Measurements from ENCODE around the gene TAF13.
"Not testable (repeated sequence)": the region's sequence is repeated elsewhere in the genome, so short reads cannot be mapped to it uniquely, and the experiment has no call there.

The TAF13 gene

GRCh38 chr1:109060707-109061106, 15.1 kb downstream of the TAF13 start:
- TF ChIP-seq ZFX (IDR thresholded peaks at IDR 0.05; ENCODE audit: borderline replicate concordance), result no peak
- no peak for TF ChIP-seq CTCF (IDR thresholded peaks at IDR 0.05)

DNA sequence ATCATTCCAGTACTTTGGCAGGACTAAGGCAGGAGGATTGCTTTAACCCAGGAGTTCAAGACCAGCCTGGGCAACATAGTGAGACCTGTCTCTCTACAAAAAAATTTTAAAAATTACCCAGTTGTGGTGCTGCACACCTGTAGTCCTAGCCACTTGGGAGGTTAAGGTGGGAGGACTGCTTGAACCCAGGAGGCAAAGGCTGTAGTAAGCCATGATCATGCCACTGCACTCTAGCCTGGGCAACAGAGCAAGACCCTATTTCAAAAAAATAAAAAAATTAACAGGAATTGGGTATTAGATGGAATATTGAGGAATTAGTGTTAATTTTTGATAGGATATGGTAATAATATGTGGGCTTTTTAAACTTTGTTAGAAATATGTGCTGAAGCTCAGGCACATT, 16.8 kb downstream of the TAF13 start:
- TF ChIP-seq ZFX (IDR thresholded peaks at IDR 0.05; ENCODE audit: borderline replicate concordance), result no peak
- TF ChIP-seq CTCF (IDR thresholded peaks at IDR 0.05), result no peak
- H3K27ac ChIP-seq, result no peak overlapping the region

More at GRCh38 chr1:109060707-109061106, 15.1 kb downstream of the TAF13 start:
- no peak overlapping the region for H3K27ac ChIP-seq

GRCh38 chr1:109056064-109056463, 19.7 kb downstream of the TAF13 start:
- TF ChIP-seq CTCF (IDR thresholded peaks at IDR 0.05) (no peak), ZFX (IDR thresholded peaks at IDR 0.05; ENCODE audit: borderline replicate concordance) (no peak)
- H3K27ac ChIP-seq, result no peak overlapping the region

DNA sequence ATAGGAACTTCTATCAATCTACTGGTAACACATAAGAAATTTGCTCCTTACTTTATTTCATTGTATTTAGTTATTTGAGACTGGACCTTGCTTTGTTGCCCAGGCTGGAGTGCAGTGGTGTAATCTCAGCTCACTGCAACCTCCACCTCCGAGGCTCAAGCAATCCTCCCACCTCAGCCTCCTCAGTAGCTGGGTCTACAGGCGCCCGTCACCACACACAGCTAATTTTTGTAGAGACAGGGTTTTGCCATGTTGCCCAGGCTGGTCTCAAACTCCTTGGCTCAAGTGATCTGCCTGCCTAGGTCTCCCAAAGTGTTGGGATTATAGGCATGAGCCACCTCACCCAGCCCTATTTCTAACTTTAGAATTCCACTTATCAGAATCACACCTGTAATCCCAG, 23.7 kb downstream of the TAF13 start:
- not testable (repeated sequence) for H3K27ac ChIP-seq

DNA sequence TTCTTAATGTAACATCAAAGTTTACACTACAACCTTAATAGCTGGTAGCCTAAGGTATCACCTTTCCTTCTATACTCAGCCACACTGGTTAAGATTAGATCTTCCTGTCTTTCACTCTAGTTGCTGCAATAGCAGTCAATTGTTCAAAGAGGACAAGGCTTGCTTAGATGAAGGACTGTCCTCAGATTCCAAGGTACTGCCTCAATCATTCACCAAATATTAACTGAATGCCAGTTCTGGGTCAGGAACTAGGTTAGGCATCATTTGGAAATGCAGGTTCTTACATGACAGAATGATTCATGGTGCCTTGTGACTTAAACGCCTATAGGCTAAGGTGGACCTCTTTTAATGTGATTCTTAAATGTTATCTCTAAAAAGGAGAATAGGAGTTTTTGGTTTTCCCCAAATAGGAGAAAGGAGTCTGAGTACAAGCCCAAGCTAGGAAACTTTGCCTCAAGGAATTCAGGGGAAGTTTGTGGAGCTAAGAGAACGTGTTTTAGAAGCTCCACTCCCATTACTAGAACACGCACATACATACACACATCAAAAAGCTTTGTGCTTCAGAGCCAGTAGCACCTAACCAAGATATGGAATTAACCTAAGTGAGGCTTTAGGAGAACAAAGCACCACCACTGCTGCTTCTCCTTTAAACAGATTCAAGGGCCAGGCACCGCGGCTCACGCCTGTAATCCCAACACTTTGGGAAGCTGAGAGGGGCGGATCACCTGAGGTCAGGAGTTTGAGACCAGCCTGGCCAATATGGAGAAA, 25.4 kb downstream of the TAF13 start:
- TF ChIP-seq ZFX (IDR thresholded peaks at IDR 0.05; ENCODE audit: borderline replicate concordance), result no peak
- TF ChIP-seq CTCF (IDR thresholded peaks at IDR 0.05), result no peak
- H3K27ac ChIP-seq, result no peak overlapping the region

DNA sequence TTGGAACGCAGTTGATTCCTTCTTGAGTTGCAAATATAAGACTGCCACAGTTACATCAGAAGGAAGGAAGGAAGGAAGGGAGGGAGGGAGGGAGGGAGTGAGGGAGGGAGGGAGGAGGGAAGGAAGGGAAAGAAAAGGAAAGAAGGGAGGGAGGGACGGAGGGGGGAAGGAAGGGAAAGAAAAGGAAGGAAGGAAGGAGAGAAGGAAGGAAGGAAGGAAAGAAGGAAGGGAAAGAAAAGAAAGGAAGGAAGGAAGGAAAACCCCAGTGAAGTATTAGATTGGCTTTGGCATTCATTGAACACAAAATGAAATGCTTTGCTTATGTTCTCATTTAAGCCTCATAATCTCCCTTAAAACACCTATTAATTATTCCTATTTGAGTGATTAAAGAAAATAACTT, 27.5 kb downstream of the TAF13 start:
- TF ChIP-seq CTCF (IDR thresholded peaks at IDR 0.05) (no peak), ZFX (IDR thresholded peaks at IDR 0.05; ENCODE audit: borderline replicate concordance) (no peak)
- no peak overlapping the region for H3K27ac ChIP-seq

- TF ChIP-seq CTCF (IDR thresholded peaks at IDR 0.05), result no peak
- no peak for TF ChIP-seq ZFX (IDR thresholded peaks at IDR 0.05; ENCODE audit: borderline replicate concordance)
- no peak overlapping the region for H3K27ac ChIP-seq
These were observed 28.5 kb downstream of the TAF13 start for GRCh38 chr1:109047339-109047738.

- TF ChIP-seq CTCF (IDR thresholded peaks at IDR 0.05) (no peak), ZFX (IDR thresholded peaks at IDR 0.05; ENCODE audit: borderline replicate concordance) (no peak)
- no peak overlapping the region for H3K27ac ChIP-seq
These were observed 29.1 kb downstream of the TAF13 start for GRCh38 chr1:109046671-109047070.

Data from 22Rv1 (cell line).